ENCODE data around the gene MYO6.
"Not testable (repeated sequence)": the region's sequence is repeated elsewhere in the genome, so short reads cannot be mapped to it uniquely, and the experiment has no call there.

The MYO6 gene

DNA sequence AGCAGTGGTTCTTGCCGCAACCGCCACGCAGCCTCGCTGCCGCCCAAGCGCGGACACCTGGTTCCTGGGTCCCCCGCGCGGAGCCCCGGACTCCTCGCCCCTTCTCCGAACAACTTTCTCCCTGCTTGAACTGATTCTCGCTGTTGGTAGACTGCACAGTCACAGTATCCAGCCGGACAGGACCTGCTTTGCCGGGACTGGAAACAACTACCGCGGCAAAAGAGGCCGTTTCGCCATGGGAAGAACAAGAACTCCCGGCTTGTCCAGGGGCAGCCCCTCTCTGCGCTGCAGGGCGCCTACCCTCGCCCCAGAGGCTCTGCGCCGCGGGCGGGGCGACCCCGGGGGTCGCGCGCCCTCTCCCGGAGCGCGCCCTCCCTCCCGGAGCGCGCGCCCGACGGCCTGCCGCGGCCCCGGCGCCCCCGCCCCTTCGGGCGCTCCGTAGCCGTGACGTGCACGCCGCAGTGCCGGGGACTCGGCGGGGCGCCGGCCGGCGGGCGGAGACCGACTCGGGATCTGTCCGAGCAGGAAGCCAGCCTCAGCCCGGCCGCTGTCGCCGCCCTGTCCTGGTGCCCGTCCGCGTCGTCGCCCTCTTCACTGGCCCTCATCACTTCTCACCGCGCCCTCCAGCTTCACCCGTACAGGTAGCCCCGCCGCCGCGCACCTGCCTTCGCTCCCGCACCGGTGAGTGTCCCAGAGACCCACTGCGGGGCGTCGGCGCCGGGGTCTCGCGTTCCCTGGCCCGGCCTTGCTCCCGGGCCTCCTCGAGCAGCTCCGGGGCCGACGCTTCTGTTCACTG, at the start of gene MYO6:
Gene MYO6 (plus strand): TSS at position 497 of the 796 bp plus-strand sequence. CDS start 68,309 bp downstream, outside the sequence.
- peaks cover 58% of the 10 kb centered on the region for H3K27me3 Mint-ChIP-seq
- H3K36me3 Mint-ChIP-seq (ENCODE audit: low read depth): peaks cover 2% of the 10 kb centered on the region
- peak within 1 kb of the TSS; percentile 14 for H3K27ac Mint-ChIP-seq
- H3K4me1 Mint-ChIP-seq (ENCODE audit: low read depth): peaks cover 18% of the 10 kb centered on the region
- peak within 1 kb of the TSS; percentile 84 for H3K4me3 Mint-ChIP-seq
- H3K9me3 Mint-ChIP-seq: no peaks in the 10 kb centered on the region
- peak; percentile 62 for DNase-seq

DNA sequence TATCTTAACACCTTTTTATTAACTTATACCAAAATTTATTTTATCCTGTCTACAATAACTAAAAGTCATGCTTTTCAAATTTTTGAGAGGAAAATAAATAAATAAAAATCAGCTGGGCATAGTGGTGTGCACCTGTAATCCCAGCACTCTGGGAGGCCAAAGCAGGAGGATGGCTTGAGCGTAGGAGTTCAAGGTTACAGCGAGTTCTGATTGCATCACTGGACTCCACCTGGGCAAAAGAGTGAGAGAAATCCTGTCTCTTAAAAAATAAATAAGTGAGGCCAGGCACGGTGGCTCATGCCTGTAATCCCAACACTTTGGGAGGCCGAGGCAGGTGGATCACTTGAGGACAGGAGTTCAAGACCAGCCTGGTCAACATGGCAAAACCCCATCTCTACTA, 40.7 kb upstream of the MYO6 start:
- not testable (repeated sequence) for H3K27me3 Mint-ChIP-seq; H3K4me1 Mint-ChIP-seq (ENCODE audit: low read depth); H3K9me3 Mint-ChIP-seq; H3K4me3 Mint-ChIP-seq; H3K27ac Mint-ChIP-seq; DNase-seq
- H3K36me3 Mint-ChIP-seq (ENCODE audit: low read depth): peaks cover 83% of the 10 kb centered on the region

DNA sequence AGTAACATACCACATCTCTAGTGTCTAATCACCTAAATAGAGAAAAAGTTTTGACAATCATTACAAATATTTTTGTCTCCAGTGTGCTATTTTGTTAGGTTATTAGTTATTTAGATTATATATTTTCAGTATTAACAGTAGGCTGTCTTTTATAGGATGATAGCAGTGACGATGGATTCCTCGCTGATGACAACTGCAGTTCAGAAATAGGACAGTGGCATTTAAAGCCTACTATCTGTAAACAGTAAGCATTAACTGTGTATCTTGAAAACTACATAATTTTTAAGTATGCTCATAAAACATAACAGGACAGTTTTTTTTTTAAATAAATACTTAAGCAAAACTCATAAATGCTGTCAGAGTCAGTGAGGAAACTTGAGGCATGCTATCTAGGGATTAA, 37.9 kb upstream of the MYO6 start:
- Mint-ChIP-seq H3K27ac (no peak overlapping the region), H3K4me3 (no peak overlapping the region), H3K27me3 (no peaks in the 10 kb centered on the region), H3K4me1 (ENCODE audit: low read depth) (peaks cover 1% of the 10 kb centered on the region), H3K9me3 (no peaks in the 10 kb centered on the region), H3K36me3 (ENCODE audit: low read depth) (peaks cover 81% of the 10 kb centered on the region)
- DNase-seq: no peak

DNA sequence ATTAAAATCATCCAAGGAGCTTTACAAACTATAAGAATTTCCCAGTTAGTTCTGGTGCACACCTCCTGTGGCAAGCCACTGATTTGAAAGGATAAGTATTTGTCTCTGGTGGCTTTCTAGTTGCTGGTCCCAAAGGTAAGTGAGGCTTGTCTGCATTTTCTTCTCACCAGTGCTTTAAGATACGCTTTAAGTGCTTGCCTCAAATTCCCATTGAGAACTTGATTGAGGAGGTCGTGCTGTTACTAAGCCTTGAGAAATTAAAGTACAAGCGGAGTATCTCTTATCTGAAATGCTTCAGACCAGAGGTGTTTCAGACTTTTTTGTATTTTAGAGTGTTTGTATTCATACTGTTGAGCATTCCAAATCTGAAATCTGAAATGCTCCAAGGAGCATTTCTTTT, 29.9 kb upstream of the MYO6 start:
- Mint-ChIP-seq H3K4me1 (ENCODE audit: low read depth) (no peaks in the 10 kb centered on the region), H3K9me3 (no peaks in the 10 kb centered on the region), H3K27ac (no peak overlapping the region)

DNA sequence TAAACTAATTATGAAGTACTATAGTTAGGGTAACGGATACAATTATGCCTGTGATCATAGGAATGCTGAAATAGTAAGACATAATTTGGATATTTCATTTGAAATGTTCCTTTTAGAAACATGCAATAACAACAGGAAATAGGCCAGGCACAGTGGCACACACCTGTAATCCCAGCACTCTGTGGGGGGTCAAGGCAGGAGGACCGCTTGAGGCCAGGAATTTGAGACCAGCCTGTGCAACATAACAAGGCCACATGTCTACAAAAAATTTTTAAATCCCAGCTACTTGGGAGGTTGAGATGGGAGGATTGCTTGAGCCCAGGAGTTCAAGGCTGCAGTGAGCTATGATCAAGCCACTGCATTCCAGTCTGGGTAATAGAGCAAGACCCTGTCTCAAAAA, 25.7 kb upstream of the MYO6 start:
- H3K27ac Mint-ChIP-seq: no peak overlapping the region
- no peaks in the 10 kb centered on the region for H3K27me3 Mint-ChIP-seq
- no peak overlapping the region for H3K4me3 Mint-ChIP-seq
- no peak for DNase-seq
- H3K4me1 Mint-ChIP-seq (ENCODE audit: low read depth): no peaks in the 10 kb centered on the region
- H3K9me3 Mint-ChIP-seq: no peaks in the 10 kb centered on the region
- H3K36me3 Mint-ChIP-seq (ENCODE audit: low read depth): no peaks in the 10 kb centered on the region

More for the DNA sequence above, 29.9 kb upstream of the MYO6 start:
- H3K36me3 Mint-ChIP-seq (ENCODE audit: low read depth): peaks cover 19% of the 10 kb centered on the region
- no peaks in the 10 kb centered on the region for H3K27me3 Mint-ChIP-seq
- H3K4me3 Mint-ChIP-seq: no peak overlapping the region
- DNase-seq: no peak

DNA sequence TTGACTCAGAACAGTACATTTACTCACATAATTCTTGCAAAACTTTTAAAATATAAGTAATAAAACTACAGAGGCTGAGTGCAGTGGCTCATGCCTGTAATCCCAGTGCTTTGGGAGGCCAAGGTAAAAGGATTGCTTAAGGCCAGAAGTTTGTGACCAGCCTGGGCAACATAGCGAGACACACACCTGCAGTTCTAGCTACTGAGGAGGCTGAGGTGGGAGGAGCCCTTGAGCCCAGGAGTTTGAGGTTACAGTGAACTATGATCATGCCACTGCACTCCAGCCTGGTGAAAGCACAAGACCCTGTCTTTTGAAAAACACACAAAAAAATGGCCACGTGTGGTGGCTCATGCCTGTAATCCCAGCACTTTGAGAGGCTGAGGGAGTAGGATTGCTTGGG, 21.8 kb upstream of the MYO6 start:
- H3K27me3 Mint-ChIP-seq: no peaks in the 10 kb centered on the region
- no peak for DNase-seq

DNA sequence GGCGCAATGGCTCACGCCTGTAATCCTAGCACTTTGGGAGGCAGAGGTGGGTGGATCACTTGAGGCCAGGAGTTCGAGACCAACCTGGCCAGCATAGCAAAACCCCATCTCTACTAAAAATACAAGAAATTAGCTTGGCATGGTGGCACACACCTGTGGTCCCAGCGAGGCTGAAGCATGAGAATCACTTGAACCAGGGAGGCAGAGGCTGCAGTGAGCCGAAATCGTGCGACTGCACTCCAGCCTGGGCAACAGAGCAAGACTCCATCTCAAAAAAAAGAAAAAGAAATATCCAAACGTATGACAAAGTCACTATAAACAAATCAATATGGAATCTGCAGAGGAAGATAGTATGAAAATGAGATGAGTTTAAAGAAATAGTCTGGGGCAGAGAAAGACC, 18.0 kb upstream of the MYO6 start:
- not testable (repeated sequence) for H3K9me3 Mint-ChIP-seq; H3K4me1 Mint-ChIP-seq (ENCODE audit: low read depth); H3K4me3 Mint-ChIP-seq; H3K36me3 Mint-ChIP-seq (ENCODE audit: low read depth); H3K27me3 Mint-ChIP-seq; DNase-seq; H3K27ac Mint-ChIP-seq

More for the DNA sequence above, 21.8 kb upstream of the MYO6 start:
- H3K36me3 Mint-ChIP-seq (ENCODE audit: low read depth): no peaks in the 10 kb centered on the region
- no peaks in the 10 kb centered on the region for H3K4me1 Mint-ChIP-seq (ENCODE audit: low read depth)
- no peaks in the 10 kb centered on the region for H3K9me3 Mint-ChIP-seq
- H3K27ac Mint-ChIP-seq: no peak overlapping the region
- H3K4me3 Mint-ChIP-seq: no peak overlapping the region

DNA sequence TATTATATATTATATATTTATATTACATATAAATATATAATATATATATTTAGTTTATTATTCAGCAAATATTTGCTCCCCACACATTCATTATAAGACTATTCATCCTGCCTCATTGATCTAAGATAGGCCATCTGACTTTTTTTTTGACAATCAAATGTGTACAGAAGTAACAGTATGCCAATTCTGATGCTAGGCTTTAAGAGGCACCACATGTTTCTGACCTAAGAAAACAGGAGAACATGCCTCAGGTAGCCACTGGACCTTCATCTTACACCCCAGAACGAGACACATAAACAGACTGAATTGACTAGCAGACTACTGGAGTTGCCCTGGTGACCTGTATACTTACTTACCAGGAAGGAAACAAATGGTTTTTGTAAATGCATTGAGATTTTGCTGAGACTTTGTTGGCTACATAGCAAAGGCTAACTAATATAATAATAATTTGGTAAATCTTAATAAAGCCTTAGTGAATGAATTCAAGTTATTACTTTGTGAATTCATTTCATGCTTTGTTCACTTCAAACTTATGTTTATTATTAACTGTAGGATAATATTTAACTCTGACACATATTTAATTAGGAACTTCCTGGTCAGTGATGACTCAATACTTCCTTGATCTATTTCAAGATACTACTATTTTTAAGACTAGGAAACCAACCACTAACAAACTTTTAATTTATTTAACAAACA, 13.4 kb upstream of the MYO6 start:
- Mint-ChIP-seq H3K27ac (no peak overlapping the region), H3K4me3 (no peak overlapping the region), H3K27me3 (no peaks in the 10 kb centered on the region), H3K4me1 (ENCODE audit: low read depth) (no peaks in the 10 kb centered on the region), H3K9me3 (no peaks in the 10 kb centered on the region), H3K36me3 (ENCODE audit: low read depth) (no peaks in the 10 kb centered on the region)
- no peak for DNase-seq

DNA sequence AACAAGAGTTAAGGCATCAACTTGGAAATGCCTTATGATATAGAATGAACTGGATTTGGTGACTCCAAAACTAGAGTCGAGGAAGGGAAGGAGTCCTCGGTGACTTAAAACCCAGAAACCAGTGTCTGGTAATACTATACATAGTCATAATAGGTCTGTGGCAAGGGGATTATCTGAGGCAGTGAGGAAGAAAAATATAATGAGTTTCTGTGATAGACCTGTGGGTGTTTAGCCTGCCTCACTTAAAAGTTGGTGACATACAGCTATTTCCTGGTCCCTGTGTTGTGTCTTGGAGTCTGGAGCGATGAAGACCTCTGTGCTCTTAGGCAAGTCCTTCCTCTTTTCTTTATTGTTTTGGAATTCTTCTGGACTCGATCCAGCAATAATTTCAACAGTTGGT, 5.1 kb upstream of the MYO6 start:
- H3K36me3 Mint-ChIP-seq (ENCODE audit: low read depth): no peaks in the 10 kb centered on the region
- peaks cover 37% of the 10 kb centered on the region for H3K27me3 Mint-ChIP-seq
- H3K9me3 Mint-ChIP-seq: no peaks in the 10 kb centered on the region
- H3K27ac Mint-ChIP-seq: no peak overlapping the region
- DNase-seq: no peak
- no peak overlapping the region for H3K4me3 Mint-ChIP-seq
- peaks cover 7% of the 10 kb centered on the region for H3K4me1 Mint-ChIP-seq (ENCODE audit: low read depth)

DNA sequence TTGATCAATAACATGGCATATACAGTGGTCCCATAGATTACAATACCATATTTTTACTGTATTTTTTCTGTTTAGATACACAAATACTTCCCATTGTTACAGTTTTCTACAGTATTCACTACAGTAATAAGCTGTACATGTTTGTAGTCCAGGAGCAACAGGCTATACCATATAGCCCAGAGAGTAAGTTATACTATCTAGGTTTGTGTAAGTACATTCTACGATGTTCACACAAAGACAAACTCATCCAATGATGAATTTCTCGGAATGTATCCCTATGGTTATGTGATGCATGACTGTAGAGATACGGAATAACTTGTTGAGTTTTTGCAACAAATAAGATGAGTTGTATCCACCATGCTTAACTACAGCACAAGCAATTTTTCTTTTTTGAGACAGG, 3.6 kb upstream of the MYO6 start:
- H3K4me1 Mint-ChIP-seq (ENCODE audit: low read depth): peaks cover 12% of the 10 kb centered on the region
- no peak for DNase-seq
- H3K4me3 Mint-ChIP-seq: no peak overlapping the region
- H3K9me3 Mint-ChIP-seq: no peaks in the 10 kb centered on the region
- peaks cover 2% of the 10 kb centered on the region for H3K36me3 Mint-ChIP-seq (ENCODE audit: low read depth)
- H3K27ac Mint-ChIP-seq: no peak overlapping the region
- H3K27me3 Mint-ChIP-seq: peaks cover 50% of the 10 kb centered on the region

DNA sequence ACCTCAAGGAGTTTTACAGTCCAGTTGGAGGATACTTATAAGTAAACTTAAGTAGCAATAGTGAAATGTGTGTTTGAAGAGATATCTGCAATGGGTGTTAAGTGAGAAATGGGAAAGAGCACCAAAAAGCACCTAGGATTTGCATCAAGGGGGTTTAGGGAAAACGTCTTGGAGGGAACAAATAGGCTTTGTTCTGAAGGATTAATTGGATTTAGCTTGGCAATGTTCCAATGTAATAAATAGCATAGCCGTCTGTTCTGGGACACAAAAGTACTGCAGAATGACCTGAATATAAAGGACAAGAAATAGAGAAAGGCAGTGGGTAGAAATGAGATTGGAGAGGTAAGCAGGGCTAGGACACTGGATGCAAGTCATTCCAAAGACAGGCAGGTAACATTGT, 2.8 kb upstream of the MYO6 start:
- Mint-ChIP-seq H3K9me3 (no peaks in the 10 kb centered on the region), H3K36me3 (ENCODE audit: low read depth) (peaks cover 2% of the 10 kb centered on the region), H3K27ac (no peak overlapping the region), H3K4me1 (ENCODE audit: low read depth) (peaks cover 15% of the 10 kb centered on the region), H3K27me3 (peaks cover 57% of the 10 kb centered on the region), H3K4me3 (no peak overlapping the region)
- no peak for DNase-seq

DNA sequence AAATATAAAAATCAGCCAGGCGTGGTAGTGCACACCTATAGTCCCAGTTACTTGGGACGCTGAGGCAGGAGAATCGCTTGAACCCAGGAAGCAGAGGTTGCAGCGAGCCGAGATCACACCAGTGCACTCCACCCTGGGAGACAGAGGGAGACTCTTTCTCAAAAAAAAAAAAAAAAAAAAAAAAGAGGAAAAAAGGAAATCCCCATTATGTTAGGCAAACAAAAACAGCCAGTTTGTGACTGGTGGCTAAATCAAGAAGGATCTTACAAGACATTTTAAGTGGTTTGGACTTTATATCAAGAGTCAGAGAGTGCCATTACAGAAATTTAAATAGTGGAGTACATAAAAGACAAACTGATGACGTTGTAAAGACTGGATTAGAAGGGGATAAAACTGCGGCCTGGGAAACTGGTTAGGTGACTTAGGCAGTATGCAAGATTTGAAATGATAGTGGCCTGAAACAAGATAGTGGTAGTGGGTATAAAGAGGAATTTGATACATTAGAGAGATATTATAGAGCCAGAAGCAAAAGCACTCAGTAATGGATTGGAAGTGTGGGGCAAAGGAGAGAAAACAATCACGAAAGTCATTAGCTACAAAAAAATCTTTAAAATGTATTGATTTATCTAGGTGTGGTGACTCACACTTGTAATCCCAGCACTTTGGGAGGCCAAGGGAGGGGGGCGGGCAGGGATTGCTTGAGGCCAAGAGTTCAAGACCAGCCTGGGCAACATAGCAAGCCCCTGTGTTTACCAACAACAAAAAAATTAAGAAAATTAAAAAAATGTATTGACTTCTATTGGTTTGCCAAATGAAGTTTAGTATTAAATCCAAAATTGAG, 1.7 kb upstream of the MYO6 start:
- Mint-ChIP-seq H3K4me3 (no peak overlapping the region), H3K4me1 (ENCODE audit: low read depth) (peaks cover 17% of the 10 kb centered on the region), H3K36me3 (ENCODE audit: low read depth) (peaks cover 2% of the 10 kb centered on the region), H3K9me3 (no peaks in the 10 kb centered on the region), H3K27me3 (peaks cover 54% of the 10 kb centered on the region), H3K27ac (no peak overlapping the region)
- DNase-seq: no peak

DNA sequence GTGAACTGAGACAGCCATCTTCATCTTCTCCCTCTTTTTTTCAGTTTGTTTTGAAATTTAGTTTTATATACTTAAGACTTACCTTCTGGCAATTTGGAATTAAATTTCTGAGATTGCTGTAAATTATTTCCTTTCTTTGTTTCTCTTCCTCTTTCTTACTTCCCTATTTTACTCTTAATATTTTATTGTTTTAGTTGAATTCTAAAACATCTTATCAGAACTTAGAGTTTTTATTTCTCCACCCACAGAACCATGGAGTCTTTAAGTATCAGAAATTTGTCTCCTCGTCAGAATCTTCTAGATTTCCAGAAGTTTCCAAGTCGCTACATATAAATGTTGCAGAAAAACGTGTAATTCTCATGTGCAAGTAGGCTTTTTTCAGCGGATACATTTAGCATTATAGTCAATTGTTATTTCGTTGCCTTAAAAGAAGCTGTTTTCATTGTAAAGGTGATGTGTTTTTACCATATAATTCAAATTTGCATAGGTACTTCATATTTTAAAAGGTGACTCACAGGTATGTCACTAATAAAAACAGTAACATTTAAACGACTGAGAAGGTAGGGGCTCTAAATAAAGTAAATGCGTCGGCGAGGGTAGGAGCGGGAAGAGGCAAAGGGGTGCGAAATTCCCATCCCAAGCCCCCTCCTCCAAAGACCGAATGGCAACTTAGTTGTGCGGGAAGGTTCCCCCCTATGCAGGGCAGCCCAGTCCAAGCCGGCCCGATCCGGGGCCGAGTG, 866 bp upstream of the MYO6 start:
- Mint-ChIP-seq H3K27ac (no peak overlapping the region), H3K4me1 (ENCODE audit: low read depth) (peaks cover 18% of the 10 kb centered on the region), H3K27me3 (peaks cover 56% of the 10 kb centered on the region), H3K9me3 (no peaks in the 10 kb centered on the region), H3K36me3 (ENCODE audit: low read depth) (peaks cover 2% of the 10 kb centered on the region), H3K4me3 (peak overlapping the region; percentile 80)
- DNase-seq: no peak

DNA sequence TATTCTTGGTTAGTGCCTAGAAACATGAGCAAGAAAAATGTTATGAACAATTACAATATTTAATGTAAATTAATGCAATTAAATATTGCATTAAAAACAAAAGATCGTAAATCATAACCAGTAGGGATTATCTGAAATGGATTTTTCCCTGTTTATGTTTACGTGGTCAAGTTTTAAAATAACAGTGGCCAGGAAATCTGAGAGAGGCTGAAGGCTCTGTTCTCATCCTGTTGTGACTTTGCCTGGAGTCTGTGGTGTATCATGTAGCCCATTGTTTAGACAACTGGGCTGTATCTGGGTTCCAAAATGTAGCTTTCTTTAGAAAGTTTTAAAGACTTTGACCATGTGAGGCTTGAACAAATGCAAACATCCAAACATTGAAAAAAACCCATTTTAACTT, 2.4 kb downstream of the MYO6 start:
- peaks cover 18% of the 10 kb centered on the region for H3K4me1 Mint-ChIP-seq (ENCODE audit: low read depth)
- DNase-seq: no peak
- no peak overlapping the region for H3K4me3 Mint-ChIP-seq
- H3K27me3 Mint-ChIP-seq: peaks cover 45% of the 10 kb centered on the region
- H3K27ac Mint-ChIP-seq: no peak overlapping the region
- peaks cover 2% of the 10 kb centered on the region for H3K36me3 Mint-ChIP-seq (ENCODE audit: low read depth)
- H3K9me3 Mint-ChIP-seq: no peaks in the 10 kb centered on the region
